Astrocyte (in vitro differentiated cells and primary cell): ENCODE data around the gene KIAA0232. TPM values are rescaled to one million over a fixed set of nuclear protein-coding genes. Genes with fewer than 3 reads are reported as not detected.
A peak's percentile ranks its signal among the peaks of the same experiment; 100 is the strongest.

Experiments
- DNase-seq: peaks from one replicate; pipeline ENCODE4 v3.0.0-alpha.2; 2010; ENCODE audit warnings: low read depth
- FAIRE-seq: peaks from 2 replicates; lab custom pipeline; 2011; peaks lifted over from hg19 to GRCh38; lab: Jason Lieb, UNC
- H2AFZ ChIP-seq: 2 replicates; pipeline ENCODE4 v1.6.0; 2012; ENCODE audit warnings: low read depth, low read length, inconsistent platforms
- H3K27ac ChIP-seq: 2 replicates; pipeline ENCODE4 v1.5.1; 2011; ENCODE audit warnings: low read depth, low read length, inconsistent platforms
- H3K27me3 ChIP-seq: 2 replicates; pipeline ENCODE4 v1.6.0; 2011; ENCODE audit warnings: low read length, inconsistent platforms; ENCODE audit not compliant: insufficient read depth
- H3K36me3 ChIP-seq: 2 replicates; pipeline ENCODE4 v1.5.1; 2011; ENCODE audit warnings: low read length, inconsistent platforms; ENCODE audit not compliant: insufficient read depth
- H3K4me1 ChIP-seq: 2 replicates; pipeline ENCODE4 v1.5.1; 2011; ENCODE audit warnings: low read length, inconsistent platforms; ENCODE audit not compliant: insufficient read depth
- H3K4me2 ChIP-seq: 2 replicates; pipeline ENCODE4 v1.6.0; 2012; ENCODE audit warnings: low read length, inconsistent platforms
- H3K4me3 ChIP-seq: 2 replicates; pipeline ENCODE4 v1.5.1; 2011; ENCODE audit warnings: low read depth, mild to moderate bottlenecking, low read length, inconsistent platforms; ENCODE audit not compliant: insufficient read depth
- H3K79me2 ChIP-seq: 2 replicates; pipeline ENCODE4 v1.6.0; 2012; ENCODE audit warnings: mild to moderate bottlenecking, low read length, inconsistent platforms; ENCODE audit not compliant: insufficient read depth
- H3K9ac ChIP-seq: 2 replicates; pipeline ENCODE4 v1.6.0; 2012; ENCODE audit warnings: mild to moderate bottlenecking, low read length, inconsistent platforms
- H3K9me3 ChIP-seq: 2 replicates; pipeline ENCODE4 v1.5.1; 2012; ENCODE audit warnings: low read depth, mild to moderate bottlenecking, low read length, inconsistent platforms; ENCODE audit not compliant: insufficient read depth
- H4K20me1 ChIP-seq: 2 replicates; pipeline ENCODE4 v1.6.0; 2012; ENCODE audit warnings: low read length, inconsistent platforms; ENCODE audit not compliant: insufficient read depth
- H3K27ac Mint-ChIP-seq: one replicate; pipeline ENCODE4 v1.8.0; 2021; ENCODE audit warnings: mild to moderate bottlenecking, mixed read lengths; ENCODE audit not compliant: unreplicated experiment
- H3K27me3 Mint-ChIP-seq: one replicate; pipeline ENCODE4 v1.8.0; 2021; ENCODE audit warnings: low read depth, mixed read lengths; ENCODE audit not compliant: unreplicated experiment
- H3K36me3 Mint-ChIP-seq: one replicate; pipeline ENCODE4 v1.8.0; 2021; ENCODE audit warnings: low read depth, mixed read lengths; ENCODE audit not compliant: unreplicated experiment
- H3K4me1 Mint-ChIP-seq: one replicate; pipeline ENCODE4 v1.8.0; 2021; ENCODE audit warnings: low read depth, mixed read lengths; ENCODE audit not compliant: unreplicated experiment
- H3K4me3 Mint-ChIP-seq: one replicate; pipeline ENCODE4 v1.8.0; 2021; ENCODE audit warnings: mild to moderate bottlenecking, moderate library complexity, mixed read lengths; ENCODE audit not compliant: unreplicated experiment
- H3K9me3 Mint-ChIP-seq: one replicate; pipeline ENCODE4 v1.8.0; 2021; ENCODE audit warnings: mild to moderate bottlenecking, mixed read lengths; ENCODE audit not compliant: unreplicated experiment
- EZH2 ChIP-seq: IDR thresholded peaks from 2 replicates; pipeline ENCODE4 v1.6.1; 2012; ENCODE audit warnings: mild to moderate bottlenecking, low read length, inconsistent platforms; ENCODE audit not compliant: insufficient read depth
- total RNA-seq: library from RNA; stranded (reverse); gene quantifications from 2 replicates; pipeline ENCODE4 v1.2.1, GENCODE V29; 2021
- TF ChIP-seq, protein P1 (sequence below): IDR thresholded peaks from 2 replicates; pipeline ENCODE4 v1.5.1; 2011; ENCODE audit warnings: low read depth, mild to moderate bottlenecking, inconsistent platforms, low read length, moderate library complexity; ENCODE audit not compliant: insufficient read depth

The KIAA0232 gene
- total RNA-seq, 1 donor from 2014 or later: 27.6 TPM

DNA sequence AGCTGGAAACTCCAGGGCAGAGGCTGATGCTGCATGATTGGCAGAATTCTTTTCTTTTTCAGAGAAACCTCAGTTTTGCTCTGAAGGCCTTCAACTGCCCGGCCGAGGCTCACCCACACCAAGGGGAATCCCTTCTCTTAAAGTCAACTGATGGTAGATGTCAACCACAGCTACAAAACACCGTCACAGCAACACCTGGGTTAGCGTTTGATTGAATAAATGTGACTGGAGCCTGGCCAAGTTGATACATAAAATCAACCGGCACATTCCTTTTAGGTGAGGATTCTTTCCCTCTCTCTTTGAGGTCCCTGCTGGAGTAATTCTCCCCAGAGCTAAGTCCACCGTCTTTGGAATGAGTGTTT lies 15.2 kb upstream of the KIAA0232 start:
- no peak overlapping the region for H3K9ac ChIP-seq
- no peak for DNase-seq
- no peak for TF ChIP-seq EZH2
- TF ChIP-seq, protein P1, sequence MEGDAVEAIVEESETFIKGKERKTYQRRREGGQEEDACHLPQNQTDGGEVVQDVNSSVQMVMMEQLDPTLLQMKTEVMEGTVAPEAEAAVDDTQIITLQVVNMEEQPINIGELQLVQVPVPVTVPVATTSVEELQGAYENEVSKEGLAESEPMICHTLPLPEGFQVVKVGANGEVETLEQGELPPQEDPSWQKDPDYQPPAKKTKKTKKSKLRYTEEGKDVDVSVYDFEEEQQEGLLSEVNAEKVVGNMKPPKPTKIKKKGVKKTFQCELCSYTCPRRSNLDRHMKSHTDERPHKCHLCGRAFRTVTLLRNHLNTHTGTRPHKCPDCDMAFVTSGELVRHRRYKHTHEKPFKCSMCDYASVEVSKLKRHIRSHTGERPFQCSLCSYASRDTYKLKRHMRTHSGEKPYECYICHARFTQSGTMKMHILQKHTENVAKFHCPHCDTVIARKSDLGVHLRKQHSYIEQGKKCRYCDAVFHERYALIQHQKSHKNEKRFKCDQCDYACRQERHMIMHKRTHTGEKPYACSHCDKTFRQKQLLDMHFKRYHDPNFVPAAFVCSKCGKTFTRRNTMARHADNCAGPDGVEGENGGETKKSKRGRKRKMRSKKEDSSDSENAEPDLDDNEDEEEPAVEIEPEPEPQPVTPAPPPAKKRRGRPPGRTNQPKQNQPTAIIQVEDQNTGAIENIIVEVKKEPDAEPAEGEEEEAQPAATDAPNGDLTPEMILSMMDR: no peak

DNA sequence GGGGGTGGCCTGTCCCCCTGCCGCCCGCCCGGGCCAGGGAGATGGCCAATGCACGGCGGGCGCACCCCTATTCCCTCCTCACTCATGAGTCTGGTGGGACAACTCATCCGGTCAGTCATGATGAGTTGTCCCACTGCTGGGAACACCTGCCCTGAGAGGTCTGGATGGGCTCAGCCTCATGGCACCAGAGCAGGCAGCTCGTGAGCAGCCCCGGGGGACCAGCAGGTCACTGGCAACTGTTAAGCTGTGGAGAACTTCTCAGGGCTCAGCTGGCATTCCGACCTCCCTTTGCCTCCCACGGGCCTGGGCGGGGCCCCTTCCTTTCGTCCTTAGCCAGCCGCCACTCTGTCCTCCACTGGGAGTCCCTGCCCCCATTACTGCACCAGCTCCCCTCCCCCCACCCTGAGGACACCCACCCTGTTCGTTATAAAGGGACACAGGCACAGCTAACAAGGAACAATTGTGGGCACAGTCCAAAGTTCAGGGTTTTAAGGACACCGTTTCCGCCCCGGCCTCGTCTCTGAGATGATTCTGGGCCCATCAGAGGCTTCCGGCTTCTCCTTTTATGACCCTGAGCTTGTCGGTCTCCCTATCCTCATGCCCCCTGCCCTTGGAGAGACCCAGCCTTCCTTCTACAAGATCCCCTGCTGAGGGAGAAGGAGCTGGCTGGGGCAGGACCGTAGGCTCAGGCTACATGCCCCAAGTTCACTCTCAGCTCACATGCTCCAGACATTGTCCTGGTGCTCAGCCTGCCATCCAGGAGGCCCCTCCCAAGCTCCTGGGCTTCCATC lies 14.6 kb upstream of the KIAA0232 start:
- Histone ChIP-seq H3K4me1 (peaks cover 9% of the 10 kb centered on the region), H3K4me3 (no peak overlapping the region), H3K27me3 (no peaks in the 10 kb centered on the region), H4K20me1 (no peaks in the 10 kb centered on the region), H2AFZ (peak overlapping the region; percentile 64), H3K79me2 (no peaks in the 10 kb centered on the region), H3K36me3 (no peaks in the 10 kb centered on the region), H3K4me2 (no peak overlapping the region), H3K9me3 (no peaks in the 10 kb centered on the region), H3K27ac (no peak overlapping the region), H3K9ac (no peak overlapping the region)
- H3K27me3 Mint-ChIP-seq: peaks cover 38% of the 10 kb centered on the region
- DNase-seq: no peak
- peaks cover 2% of the 10 kb centered on the region for H3K36me3 Mint-ChIP-seq
- peaks cover 15% of the 10 kb centered on the region for H3K4me1 Mint-ChIP-seq
- H3K9me3 Mint-ChIP-seq: no peaks in the 10 kb centered on the region
- no peak for FAIRE-seq
- H3K27ac Mint-ChIP-seq: no peak overlapping the region
- TF ChIP-seq, protein P1: no peak
- no peak for TF ChIP-seq EZH2
- no peak overlapping the region for H3K4me3 Mint-ChIP-seq

More for the DNA sequence above, 15.2 kb upstream of the KIAA0232 start:
- Histone ChIP-seq H3K4me2 (no peak overlapping the region), H4K20me1 (no peaks in the 10 kb centered on the region), H3K4me3 (no peak overlapping the region), H2AFZ (no peak overlapping the region), H3K36me3 (no peaks in the 10 kb centered on the region), H3K4me1 (peaks cover 9% of the 10 kb centered on the region), H3K9me3 (no peaks in the 10 kb centered on the region), H3K79me2 (no peaks in the 10 kb centered on the region), H3K27ac (no peak overlapping the region), H3K27me3 (no peaks in the 10 kb centered on the region)
- Mint-ChIP-seq H3K4me1 (peaks cover 12% of the 10 kb centered on the region), H3K36me3 (peaks cover 2% of the 10 kb centered on the region), H3K4me3 (no peak overlapping the region), H3K27me3 (peaks cover 33% of the 10 kb centered on the region), H3K9me3 (no peaks in the 10 kb centered on the region), H3K27ac (no peak overlapping the region)
- FAIRE-seq: no peak

DNA sequence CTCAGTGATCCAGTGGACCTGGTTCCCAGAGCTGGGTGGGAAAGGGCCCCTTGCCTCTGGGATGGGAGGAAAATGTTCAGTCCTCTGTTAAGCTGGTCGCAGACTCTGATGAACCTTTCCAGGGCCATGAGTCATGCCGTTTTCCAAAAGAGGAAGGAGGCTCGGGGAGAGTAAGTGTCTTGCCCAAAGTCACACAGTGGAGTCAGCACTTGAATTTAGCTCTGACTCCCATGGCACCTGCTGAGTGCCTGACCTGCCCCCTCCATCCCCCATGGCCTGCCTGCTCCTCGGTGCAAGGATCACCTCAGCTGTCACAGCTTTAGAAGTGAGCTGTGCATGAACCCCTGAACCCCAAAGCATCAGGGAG lies 14.0 kb upstream of the KIAA0232 start:
- no peak for FAIRE-seq
- H3K36me3 Mint-ChIP-seq: peaks cover 2% of the 10 kb centered on the region
- Histone ChIP-seq H3K4me3 (no peak overlapping the region), H3K9me3 (no peaks in the 10 kb centered on the region), H3K36me3 (no peaks in the 10 kb centered on the region), H3K27me3 (no peaks in the 10 kb centered on the region), H4K20me1 (no peaks in the 10 kb centered on the region), H3K4me1 (peaks cover 9% of the 10 kb centered on the region), H3K4me2 (no peak overlapping the region), H3K79me2 (no peaks in the 10 kb centered on the region), H3K9ac (no peak overlapping the region), H2AFZ (peak overlapping the region; percentile 64), H3K27ac (no peak overlapping the region)
- H3K27me3 Mint-ChIP-seq: peaks cover 40% of the 10 kb centered on the region
- no peak overlapping the region for H3K4me3 Mint-ChIP-seq
- no peaks in the 10 kb centered on the region for H3K9me3 Mint-ChIP-seq
- TF ChIP-seq, protein P1: no peak
- peaks cover 20% of the 10 kb centered on the region for H3K4me1 Mint-ChIP-seq
- peak; percentile 32 for DNase-seq
- H3K27ac Mint-ChIP-seq: no peak overlapping the region
